ENCODE results near the gene DCAF15.
"Not testable (repeated sequence)": the region's sequence is repeated elsewhere in the genome, so short reads cannot be mapped to it uniquely, and the experiment has no call there.

DCAF15 gene

DNA sequence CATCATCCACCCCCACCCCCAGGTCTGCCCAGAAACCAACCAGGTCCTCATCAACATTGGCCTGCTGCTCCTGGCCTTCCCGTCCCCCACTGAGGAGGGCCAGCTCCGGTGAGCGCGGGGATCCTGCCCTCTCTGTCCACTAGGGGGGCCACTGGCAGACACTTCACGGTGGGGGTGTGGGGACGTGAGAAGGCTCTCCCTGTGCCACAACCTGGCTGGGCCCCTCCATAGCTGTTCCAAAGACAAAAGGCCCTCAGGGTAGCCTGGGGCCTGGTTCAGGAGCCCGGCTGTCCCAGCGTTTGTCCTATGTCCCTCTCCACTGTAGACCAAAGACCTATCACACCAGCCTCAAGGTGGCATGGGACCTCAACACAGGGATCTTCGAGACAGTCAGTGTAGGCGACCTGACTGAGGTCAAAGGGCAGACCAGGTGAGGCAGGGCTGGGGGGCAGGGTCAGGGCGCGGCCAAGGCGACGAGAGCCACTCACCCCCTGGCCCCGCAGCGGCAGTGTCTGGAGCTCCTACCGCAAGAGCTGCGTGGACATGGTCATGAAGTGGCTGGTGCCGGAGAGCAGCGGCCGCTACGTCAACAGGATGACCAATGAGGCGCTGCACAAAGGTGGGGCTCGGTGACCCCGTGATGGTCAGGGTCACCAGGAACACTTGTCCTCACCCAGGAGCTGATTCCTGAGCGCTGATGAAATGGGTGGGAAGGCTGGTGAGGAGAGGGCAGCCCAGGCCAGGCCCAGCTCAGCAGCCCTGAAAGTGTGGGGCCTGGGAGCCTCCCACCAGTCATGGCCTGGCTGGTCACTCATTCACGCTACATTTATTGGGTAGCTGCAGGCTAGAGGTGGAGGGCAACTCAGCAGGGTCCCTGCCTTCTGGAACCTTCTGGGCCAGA is 7.9 kb downstream of the DCAF15 start:
- DNase-seq (ENCODE audit: low read depth in 3 of 3) = no peak

- no peak for DNase-seq (ENCODE audit: low read depth in 3 of 3)
Measured at GRCh38 chr19:13960863-13961784, 8.8 kb downstream of the DCAF15 start.

GRCh38 chr19:13961826-13962698 is 9.8 kb downstream of the DCAF15 start:
- DNase-seq (ENCODE audit: low read depth in 3 of 3) = no peak

DNA sequence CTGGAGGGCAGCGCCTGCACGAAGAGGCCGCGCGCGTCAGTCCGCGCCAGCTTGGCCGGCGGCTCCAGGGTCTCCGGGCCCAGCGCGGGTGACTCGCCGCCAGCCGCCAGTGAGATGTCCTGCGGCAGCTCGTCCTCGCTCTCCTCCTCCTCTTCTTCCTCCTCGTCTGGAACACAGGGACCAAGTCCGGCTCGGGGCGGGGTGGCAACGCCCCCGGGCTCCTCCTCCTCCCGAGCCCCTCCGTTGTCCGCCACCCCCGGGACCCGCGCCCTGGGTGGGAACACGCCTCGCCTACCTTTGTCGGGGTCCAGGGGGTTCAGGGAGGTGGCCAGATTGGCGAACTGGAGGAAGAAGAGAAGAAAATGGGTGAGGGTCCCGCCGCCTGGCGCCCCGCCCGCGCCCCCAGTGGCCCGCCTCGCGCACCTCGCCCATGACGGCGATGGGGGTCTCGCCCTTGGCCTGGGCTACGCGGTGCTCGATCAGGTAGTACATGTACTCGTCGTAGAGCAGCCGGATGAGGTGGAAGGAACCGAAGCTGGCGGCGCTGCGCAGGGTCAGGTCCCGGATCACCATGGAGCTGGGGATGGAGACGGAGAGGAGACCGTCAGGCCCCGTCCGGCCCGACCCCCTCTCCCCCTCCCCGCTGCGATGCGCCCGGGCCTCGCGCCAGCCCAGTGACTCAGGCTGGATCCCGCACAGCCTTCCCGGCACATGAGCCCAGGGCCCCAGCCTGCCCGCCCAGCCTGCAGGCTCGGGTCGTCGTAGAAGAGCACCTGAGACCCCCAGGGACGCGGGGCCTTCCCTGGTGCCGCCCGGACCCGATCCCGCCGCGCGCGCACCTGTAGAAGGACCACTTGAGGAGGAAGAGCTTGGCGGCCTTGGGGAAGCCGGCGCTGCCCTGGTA is 10.6 kb downstream of the DCAF15 start:
- no peak for DNase-seq (ENCODE audit: low read depth in 3 of 3)

GRCh38 chr19:13963603-13964105 is 11.3 kb downstream of the DCAF15 start:
- DNase-seq (ENCODE audit: low read depth in 3 of 3) = no peak

- no peak for DNase-seq (ENCODE audit: low read depth in 3 of 3)
Measured at GRCh38 chr19:13964776-13965175, 12.5 kb downstream of the DCAF15 start.

DNA sequence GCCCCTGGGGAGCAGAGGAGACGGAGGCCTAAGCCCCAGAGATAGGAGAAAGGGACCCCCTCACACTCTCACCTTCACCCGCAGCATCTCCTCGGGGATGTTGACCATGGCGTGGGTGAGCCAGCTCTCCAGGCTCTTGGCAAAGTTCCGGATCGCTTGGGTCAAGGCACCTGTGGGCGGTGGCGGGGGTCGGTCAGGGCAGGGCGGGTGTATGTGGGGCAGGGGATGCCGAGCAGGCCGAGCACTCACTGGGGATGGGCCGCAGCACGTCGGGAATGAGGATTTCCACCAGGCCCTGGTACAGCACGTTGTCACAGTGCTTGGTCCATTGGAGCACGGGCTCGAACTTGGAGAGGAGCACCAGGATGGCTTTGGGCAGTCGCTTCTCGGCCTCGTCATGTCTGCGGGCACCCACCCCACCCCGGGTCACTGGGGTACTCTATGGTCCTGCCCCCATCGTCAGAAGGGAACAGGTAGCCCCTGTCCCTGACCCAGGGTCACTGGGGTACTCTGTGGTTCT is 13.1 kb downstream of the DCAF15 start:
- no peak for DNase-seq (ENCODE audit: low read depth in 3 of 3)

DNA sequence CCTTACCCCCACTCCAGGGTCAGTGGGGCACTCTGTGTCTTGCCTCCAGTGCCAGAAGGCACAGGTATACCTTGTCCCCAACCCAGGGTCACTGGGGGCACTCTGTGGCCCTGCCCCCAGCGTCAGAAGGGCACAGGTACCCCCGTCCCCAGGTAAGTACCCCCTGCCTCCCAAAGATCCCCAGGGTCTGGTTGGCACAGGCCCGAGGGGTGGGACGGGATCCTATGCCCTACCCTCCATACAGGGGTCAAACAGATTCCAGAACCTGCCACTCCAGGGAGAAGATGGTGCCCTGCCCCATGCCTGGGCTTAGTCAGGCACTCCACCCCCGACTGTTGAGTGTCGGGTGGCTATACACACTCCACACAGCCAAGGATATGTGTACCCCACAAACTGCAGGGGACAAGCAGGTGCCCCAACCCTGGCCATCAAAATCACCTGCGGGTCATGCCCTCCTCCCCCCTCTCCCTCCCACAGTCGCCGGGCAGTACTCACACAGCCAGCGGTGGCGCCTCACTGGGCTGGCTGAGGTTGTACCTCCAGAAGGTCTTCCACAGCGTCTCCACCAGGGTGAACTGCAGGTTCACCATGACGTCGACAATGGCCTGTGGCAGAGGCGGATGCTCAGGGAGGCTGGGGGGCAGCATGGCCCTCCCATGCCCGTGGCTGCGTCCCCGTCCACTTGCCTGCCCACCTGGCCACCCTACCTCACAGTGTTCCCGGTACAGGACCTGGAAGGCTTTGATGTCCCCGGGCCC is 13.8 kb downstream of the DCAF15 start:
- no peak for DNase-seq (ENCODE audit: low read depth in 3 of 3)

GRCh38 chr19:13966684-13967128 is 14.4 kb downstream of the DCAF15 start:
- no peak for DNase-seq (ENCODE audit: low read depth in 3 of 3)

DNA sequence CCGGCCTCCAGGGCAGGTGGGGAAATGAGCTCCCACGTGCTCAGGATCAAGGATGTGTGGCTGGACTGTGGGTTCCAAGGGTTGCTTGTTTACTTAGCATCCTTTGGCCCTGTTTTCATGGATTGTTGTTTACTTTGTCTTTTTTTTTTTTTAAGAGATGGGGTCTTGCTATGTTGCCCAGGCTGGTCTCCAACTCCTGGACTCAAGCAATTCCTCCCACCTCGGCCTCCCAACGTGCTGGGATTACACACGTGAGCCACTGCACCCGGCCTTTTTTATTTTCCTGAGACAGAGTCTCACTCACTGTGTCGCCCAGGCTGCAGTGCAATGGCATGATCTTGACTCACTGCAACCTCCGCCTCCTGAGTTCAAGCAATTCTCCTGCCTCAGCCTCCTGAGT is 14.9 kb downstream of the DCAF15 start:
- not testable (repeated sequence) for DNase-seq (ENCODE audit: low read depth in 3 of 3)

- DNase-seq (ENCODE audit: low read depth in 3 of 3) = no peak
Measured at GRCh38 chr19:13968383-13968935, 16.1 kb downstream of the DCAF15 start.

GRCh38 chr19:13968999-13969398 is 16.7 kb downstream of the DCAF15 start:
- no peak for DNase-seq (ENCODE audit: low read depth in 3 of 3)

GRCh38 chr19:13969897-13970296 is 17.6 kb downstream of the DCAF15 start:
- DNase-seq (ENCODE audit: low read depth in 3 of 3) = no peak

- DNase-seq (ENCODE audit: low read depth in 3 of 3) = not testable (repeated sequence)
Measured at GRCh38 chr19:13971868-13972267, 19.6 kb downstream of the DCAF15 start.

DNA sequence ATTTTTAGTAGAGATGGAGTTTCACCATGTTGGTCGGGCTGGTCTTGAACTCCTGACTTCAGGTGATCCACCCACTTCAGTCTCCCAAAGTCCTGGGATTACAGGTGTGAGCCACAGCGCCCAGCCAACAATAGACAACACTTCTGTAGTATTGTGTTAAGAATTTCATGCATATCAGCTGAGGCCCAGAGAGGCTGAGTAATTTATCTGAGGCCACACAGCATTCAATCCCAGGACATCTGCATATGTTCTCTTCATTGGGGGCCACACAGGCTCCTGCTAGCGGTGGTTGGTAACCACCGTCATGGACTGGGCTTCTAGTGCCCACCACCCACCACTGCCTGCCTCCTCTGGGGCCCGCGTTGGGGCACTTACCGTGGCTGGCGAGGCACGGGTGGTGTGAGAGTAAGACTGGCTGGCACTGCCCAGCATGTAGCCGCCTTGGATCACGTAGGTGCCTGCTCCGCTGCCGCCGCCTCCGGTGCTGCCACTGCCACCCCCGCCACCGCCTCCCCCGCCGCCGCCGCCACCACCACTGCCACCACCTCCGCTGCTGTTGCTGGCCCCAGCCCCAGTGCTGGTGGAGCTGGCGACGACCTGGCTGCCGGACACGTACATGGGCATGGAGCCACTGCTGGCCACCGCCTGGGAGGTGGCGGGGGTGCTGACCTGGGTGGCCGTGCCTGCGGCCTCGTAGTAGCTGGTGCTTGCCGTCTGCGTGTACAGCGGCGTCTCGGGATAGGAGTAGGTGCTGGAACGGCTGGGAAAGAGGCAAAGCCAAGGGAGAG is 20.3 kb downstream of the DCAF15 start:
- DNase-seq (ENCODE audit: low read depth in 3 of 3) = no peak

GRCh38 chr19:13973479-13973878 is 21.2 kb downstream of the DCAF15 start:
- DNase-seq (ENCODE audit: low read depth in 3 of 3) = not testable (repeated sequence)

DNA sequence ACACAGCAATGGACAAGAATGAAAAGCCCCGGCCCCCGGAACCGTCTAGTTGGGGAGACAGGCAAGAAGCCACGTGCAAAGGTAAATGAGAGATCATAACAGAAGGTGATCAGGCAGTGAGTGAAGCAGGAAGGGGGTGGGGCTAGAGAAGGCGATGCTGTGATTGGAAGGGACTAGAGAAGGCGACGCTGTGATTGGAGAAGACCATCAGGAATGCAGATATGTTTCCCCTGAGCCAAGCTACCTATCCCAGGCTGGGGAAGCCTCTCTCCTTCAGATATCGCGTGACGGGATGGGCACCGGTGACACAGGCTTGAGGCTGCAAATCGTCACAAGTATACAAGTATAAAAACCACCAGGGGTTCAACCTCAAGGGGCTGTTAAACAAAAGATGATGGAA is 21.8 kb downstream of the DCAF15 start:
- no peak for DNase-seq (ENCODE audit: low read depth in 3 of 3)

DNA sequence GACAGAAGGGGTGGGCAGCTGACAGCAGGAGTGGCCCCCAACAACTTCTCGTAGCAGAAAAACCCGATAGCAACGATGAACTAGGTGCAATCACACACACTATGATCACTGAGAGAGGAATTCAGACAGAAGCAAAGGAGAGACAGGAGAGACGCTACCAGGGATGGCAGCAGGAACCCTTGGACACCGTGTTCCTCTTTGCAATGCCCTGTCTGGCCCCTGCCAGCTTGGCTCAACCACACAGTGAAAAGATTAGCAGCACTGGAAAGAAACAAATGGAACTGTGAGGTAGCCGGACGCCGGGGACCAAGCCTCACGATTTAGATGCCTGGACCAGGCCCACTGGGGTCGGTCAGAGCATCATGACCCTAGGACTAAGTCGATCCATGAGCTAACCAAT is 23.6 kb downstream of the DCAF15 start:
- no peak for DNase-seq (ENCODE audit: low read depth in 3 of 3)

Data from stimulated activated CD4-positive, alpha-beta T cell treated with anti-CD3 and anti-CD28 coated beads, TNF-alpha, amount 100 ng/mL, for 4 hours (primary cell).